Measurements from ENCODE around the gene TMEM9.

TMEM9 gene

DNA sequence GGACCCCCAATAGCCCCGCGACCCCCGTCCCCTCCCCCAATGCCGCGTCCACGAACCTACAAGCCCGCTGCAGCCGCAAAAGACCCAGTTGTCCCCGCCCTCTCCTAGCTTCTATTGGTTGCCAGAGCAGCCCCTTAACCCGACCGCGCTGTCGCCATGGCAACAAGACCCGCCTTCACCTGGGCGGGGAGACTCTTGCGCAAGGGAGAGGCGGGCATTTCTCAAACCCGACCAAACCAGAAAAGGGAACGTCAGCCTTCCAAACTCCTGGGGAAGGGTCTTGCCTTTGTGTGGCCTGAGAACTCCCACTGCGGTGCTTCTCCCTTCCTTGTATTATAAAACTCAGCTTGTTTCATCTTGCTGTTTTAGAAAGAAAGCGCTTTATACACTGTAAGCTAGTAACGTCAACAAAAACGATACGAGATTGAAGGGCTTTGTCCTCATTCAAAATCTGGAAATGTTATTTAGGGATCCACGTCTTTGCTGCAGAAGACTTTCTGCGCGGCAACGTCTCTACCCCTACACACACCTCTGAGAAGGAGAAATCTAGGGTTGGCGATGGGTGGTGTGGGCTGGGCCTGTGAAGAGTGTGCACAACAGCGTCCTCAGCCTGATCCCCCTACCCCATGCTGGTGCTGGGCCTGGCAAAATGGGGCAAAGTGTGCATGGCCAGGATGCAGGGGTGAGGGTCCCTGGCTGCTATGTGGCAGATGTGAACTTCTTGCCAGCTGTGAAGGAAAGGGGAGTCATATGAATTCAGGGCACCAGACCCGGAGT lies at the start of gene TMEM9:
Gene TMEM9 (minus strand): TSS at position 86 of the 777 bp plus-strand sequence. CDS start 551 bp downstream, outside the sequence.
- peak; percentile 93 for DNase-seq

DNA sequence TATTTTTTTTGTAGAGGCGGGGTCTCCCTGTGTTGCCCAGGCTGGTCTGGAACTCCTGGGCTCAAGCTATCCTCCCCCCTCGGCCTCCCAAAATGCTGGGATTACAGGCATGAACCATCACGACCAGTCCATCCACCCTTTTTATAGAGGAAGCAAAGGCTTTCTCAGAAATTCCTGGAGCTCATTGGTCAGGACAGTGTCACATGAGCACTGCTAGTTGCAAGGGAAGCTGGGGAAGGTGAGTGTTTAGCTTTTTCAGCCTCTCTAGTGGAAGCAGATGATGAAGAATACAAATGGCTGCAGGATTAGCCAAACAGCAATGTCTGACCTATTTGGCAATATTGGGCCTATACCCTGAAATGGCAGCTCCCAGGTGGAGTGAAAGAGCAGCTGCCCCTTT lies 44.3 kb upstream of the TMEM9 start:
- DNase-seq = no peak

DNA sequence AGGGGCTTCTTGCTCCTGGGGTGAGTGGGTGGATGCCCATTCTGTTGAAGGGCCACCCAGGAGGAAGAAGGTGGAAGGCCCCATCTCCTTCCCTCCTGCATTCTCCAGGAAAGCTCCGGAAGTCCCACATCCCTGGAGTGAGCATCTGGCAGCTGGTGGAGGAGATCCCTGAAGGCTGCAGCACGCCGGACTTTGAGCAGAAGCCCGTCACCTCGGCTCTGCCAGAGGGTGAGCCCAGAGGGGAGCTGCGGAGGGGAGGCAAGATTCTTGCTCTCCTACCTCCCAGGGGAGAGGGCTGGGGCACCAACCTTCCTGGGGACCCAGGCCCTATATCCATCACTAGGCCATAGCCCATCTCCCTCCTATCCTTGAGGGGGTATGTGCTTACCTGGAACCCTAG lies 39.8 kb upstream of the TMEM9 start:
- DNase-seq = no peak

DNA sequence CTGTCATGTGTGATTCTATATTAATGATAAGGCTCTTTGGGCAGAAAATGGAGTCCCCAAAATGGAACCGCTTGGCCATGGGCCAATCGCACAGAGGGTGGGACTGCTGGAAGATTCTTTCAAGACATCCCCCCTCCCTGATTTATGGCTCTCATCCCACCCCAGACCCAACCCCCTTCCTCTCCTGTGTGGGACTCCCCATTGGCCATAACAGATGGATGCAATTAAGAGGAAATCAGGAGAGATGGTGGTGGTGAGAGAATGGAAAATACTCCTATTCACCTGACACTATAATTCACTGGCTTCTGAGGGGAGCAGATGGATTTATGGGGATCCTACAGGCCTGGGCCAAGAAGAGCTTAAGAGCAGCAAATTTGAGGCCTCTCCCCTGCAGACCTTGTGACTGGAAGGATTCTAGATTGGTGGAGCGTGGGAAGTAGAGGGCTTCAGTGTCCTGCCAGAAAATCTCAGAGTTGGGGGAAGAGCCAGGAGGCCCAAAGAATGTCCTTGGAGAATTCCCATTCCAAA lies 38.1 kb upstream of the TMEM9 start:
- no peak for DNase-seq

DNA sequence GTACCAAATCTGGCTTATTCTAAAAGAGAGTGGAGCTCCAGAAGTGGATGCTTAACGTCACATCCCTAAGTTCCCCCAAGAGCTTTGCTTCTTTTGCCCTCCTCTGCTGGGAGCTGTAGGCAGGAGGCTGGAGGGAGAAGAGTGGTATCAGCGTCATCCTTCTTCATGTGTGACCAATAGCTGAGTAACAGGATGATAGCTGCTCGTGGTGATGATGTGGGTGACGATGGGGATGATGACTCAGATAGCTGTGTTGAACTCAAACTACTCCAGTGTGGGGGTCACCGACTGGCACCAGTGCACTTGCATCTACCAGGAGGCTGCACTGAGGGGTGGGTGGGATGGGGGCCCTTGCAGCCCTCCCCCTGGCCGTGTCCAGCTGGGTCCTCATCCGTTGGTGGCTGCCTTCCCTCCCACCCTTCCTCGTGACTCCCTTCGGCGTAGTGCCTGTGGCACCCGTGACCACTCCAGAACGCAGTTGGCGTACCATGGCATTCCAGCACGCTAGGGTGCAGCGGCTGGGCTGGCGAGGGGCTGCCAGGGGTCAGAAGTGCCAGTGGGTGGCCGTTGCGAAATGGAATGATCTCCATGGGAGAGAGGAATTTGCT lies 37.5 kb upstream of the TMEM9 start:
- peak; percentile 24 for DNase-seq

DNA sequence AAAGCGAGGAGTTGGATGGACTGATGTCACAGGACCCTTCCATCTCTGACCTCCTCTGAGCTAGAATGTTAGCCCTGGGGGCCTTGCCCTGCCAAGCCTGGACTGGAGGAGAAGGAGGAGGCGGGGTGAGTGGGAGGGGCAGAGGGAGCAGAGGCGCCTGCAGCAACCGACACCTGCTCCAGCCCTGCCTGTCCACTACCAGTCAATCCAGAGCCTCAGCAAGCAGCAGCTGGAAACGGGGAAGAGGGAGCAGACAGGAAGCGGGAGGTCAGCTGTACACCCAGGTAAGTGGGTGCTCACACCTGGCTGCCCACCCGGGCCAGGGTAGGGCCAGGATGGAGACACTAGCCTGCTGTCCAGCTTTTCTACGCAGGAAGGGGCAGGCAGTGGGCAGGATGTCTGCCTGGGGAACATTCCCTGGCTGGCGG lies 36.4 kb upstream of the TMEM9 start, which contains the start of gene IGFN1:
Gene IGFN1 (plus strand): TSS at position 201 of the 428 bp plus-strand sequence. CDS start 2,470 bp downstream, outside the sequence.
- DNase-seq = no peak

DNA sequence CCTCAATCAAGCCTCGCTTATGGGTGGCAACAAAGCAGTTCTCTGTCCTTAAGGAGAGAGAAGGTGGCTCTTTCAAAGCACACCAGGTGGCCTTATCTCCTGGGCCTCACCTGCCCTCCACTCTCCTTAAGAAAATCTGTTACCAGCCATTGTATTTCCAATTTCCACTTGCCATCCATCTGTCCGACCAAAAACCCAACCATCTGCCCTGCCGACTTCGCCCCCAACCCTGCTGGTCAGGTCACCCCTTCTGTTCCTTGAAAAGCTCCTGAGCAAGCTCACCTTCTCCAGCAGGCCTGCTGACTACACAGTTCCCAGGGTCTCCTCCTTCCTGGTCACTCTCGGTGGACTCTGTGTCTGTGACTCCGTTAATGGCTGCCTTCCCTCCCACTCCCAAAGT lies 35.7 kb upstream of the TMEM9 start:
- no peak for DNase-seq

DNA sequence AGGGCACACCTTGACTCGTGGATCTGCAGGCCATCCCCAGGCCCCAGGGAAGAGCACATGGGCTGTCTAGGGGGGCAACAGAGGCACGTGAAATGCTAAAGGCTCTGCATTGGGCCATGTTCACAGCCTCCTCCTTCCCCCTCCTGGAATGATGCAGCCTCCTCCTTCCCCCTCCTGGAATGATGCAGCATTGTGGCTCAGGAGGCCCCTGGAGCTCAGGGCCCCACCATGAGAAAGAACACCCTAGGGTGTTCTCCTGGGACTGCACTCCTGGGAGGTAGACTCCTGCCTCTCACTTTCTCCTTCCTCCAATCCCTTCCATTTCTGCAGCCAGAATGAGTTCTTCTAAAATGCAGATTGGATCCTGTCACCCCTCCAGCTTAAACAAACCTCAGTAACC lies 34.8 kb upstream of the TMEM9 start:
- DNase-seq = no peak

DNA sequence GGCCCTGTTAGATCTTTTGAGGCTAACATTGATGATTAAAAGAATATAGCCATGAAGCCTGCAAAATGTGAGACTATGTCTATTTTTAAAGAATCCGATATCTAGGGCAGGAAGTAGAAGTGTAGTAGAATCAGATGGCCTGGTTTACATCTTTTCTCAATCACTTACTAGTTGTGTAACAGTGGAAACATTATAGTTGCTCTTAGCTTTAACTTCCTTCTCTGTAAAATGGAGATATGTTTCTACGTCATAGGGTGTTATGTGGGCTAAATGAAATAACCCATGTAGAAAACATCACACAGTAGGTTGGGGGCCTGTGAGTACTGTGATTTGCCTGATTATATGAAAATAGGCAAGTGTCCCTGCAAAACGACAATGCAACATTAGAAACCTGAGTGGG lies 31.9 kb upstream of the TMEM9 start:
- DNase-seq = no peak

DNA sequence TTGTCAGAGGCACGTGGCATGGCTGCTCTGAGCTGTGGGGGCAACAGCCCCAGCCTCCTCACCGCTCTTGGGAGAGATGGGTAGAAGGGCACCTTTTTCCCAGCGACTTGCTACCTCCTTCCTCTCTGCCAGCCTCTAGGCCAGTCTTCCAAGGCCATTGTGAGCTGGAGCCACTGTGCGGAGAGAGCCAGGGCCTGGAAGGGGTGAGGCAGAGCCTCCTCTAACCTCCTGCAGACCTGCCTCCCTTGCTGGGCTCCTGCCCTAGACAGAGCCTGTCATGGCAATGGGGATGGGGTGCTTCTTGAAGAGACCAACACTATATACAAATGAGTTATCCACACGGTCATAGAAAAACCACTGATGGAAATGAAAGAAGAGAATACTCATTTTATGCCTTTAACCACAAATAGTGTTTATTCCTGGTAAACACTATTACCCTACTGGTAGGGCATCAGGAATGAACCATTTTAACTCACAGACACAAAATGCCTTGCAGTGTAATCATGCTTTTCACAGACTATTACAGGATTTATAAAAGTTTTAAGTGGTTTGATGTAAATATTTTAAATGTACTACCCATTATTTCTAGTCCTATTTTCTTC lies 31.4 kb upstream of the TMEM9 start:
- no peak for DNase-seq

DNA sequence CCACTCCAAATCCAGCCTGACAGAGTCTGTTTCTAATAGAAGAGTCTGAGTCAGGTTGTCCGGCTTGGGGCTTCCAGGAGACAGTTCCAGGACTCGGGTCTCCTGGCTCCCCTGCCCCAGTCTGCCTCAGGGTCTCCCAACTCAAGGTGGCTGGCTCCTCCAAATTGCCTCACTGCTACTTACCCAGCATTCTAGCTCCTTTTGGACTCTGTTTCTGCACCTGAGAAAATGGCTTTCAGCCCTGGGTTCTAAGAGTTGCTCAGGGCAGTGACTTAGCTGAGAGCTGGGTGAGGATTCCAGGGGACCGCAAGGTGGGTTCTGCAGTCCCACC lies 30.8 kb upstream of the TMEM9 start:
- no peak for DNase-seq

DNA sequence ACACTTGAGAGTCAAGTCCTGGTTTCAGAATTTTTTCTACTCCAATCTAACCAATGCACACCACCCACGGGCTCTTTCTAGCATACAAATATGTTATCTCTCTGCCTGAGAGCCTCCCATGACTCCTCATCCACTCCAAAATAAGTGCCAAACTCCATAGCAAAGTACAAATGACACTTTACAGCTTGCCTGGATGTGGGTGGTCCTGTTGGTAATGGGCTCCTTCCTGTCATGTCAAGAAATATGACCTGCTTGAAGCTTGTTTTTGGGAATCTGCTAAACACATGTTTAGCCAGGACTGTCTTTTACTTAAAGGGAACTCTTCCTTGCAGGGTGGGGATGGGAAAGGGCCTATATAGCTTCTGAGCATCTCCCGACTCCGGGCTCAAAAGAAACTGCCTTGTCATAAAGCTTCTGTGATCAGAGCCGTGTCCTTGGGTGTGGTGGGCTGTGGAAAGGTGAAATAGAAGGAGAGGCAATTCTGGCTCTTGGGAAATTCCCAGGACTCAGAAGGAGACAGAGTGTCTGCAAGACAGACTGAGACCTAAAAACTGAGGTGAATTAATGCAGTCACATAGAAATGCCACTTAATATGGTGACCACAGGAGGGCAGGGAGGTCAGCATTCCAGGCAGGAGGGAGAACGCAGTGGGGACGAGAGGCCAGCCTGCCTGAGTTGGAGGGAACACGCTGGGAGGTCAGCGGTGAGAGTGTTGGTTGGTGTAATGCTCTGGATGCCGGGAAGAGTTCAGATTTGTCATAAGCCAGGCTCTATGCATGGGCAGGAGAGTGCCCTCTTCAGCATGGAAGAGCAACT lies 30.2 kb upstream of the TMEM9 start:
- no peak for DNase-seq

DNA sequence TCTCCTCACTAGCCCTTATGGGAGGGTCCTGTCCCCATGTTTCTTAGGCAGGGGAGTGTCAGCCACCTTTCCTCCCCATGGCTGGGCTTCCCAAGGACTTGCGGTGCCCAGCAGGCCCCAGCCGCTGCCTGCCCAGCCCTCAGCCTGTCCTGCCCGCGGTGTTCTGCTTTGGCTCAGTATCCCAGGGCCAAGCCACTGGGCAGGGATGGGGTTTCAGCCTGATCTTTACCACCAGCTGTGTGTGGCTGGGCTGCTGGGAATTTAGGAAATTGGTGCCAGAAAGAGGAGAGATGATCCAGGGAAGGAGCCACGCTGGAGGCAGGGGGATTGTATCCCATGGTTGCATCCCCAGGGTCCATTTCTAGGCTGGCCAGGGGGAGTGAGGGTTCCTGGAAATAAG lies 29.5 kb upstream of the TMEM9 start:
- DNase-seq = no peak

DNA sequence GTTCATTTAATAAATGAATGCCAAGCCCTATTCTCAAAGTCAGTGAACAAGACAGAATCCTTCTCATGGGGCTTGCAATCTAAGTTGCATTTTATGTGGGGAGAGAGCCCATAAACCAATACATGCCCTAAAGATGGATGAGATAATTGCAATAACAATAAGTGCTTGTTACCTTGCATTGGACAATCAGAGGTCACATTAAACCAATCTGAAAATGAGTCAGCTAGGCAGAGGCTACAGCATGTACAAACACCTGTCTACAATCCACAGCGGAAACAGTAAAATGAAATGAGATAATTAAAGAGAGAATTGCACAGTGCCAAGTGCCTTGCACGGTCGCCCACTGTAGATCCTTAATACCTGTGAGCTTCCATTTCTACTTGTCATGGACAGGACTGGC lies 28.9 kb upstream of the TMEM9 start:
- no peak for DNase-seq

DNA sequence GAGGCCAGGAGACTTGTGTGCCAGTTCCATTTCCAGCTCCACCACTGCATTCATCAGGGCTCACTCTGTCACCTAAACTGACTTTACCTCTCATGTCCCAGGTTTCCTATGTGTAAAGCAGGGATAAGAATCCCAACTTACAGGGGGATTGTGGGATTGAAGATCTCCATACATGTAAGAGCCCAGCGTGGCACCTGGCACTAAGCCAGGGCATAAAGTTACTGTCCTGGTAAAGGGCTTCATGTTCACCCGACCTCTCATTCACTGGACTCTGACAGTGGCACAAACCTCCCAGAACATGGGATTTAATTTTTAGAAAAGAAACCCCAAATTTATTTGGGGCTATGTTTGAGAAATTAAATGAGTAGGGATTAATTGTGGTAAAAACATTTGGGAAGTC lies 27.5 kb upstream of the TMEM9 start:
- DNase-seq = no peak

DNA sequence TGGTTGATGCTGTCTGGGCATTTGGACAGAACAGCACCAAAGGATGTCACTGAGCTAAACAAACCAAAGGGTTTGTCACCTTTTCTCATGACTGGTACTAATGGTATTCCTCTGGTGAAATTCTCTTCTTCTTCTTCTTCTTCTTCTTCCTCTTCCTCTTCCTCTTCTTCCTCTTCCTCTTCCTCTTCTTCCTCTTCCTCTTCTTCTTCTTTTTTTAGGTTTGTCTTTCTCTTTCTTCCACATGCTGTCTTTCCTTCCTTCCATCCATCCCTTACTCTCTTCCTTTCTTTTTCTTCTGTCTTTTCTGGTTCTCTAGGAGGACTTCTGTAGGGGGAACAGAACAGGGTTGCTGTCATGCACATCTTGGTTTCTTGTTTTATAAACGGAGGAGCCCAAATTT lies 27.0 kb upstream of the TMEM9 start:
- no peak for DNase-seq

DNA sequence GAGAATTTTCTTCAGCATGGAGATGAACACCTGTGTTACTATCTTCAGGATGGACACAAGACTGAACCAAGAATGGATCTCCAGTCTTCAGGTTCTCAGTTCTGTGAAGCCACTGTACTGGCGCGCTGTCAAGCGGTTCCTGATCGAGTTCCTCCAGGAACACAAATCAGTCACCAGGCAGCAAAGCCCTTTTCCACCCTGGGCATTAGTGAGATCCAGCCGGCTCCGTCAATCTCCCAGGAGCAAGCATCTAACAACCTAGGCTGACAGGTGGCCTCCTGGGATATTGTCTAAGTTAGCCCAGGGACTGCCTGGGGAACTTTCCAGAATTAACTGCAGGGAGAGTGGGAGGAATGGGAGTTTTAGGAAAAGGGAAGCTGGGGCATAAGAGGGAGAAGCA lies 26.6 kb upstream of the TMEM9 start:
- DNase-seq = no peak

DNA sequence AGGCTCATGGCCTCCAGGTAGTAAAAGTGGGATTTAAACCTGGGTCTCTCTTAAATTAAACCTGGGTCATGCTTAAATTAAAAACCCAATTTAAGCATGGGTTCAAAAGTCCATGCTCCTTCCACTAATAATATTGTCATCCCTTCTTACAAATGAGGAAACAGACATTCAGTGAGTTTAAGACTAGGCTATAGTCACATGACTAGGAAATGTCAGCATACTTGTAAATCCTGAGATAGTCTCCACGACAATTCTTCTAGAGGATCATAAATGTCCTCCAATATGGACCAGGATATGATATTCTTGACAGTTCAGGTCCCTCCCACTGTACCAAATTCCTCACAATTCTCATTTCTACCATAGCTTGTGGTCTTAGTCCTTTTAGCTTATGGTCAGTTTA lies 25.9 kb upstream of the TMEM9 start:
- DNase-seq = no peak

DNA sequence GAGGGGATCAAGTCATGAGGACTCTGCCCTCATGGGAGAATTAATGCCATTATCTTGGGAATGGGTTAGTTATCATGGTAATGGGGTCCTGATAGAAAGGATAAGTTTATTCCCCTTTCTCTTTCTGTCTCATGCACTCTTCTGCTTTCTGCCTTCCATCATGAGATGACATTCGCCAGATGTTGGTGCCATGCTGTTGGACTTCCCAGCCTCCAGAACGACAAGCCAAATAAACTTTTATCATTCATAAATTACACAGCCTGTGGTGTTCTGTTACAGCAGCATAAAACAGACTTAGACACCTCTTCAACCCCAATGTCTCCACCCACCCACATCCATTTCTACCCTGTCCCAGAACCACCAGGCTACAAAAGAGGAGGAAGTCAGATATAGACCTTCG lies 24.4 kb upstream of the TMEM9 start:
- DNase-seq = no peak

DNA sequence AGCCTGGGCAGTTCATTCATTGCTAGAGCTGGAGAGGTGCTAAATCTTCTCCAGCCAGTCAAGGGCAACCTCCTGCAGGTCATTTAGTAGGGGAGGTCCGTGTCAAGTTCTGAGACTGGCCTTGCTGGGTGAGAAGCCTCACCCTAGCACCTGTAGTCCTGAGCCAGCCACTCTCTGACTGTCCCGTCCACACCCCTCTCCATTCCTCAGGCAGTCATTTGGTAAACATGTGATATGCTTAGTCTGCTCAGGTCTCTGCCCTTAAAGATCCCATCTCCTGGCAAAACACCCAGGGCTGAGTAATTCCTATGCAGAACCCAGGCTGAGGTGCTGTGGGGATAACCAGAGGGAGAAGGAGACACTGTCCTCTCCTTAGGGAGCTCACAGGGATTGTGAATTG lies 22.7 kb upstream of the TMEM9 start:
- DNase-seq = no peak

DNA sequence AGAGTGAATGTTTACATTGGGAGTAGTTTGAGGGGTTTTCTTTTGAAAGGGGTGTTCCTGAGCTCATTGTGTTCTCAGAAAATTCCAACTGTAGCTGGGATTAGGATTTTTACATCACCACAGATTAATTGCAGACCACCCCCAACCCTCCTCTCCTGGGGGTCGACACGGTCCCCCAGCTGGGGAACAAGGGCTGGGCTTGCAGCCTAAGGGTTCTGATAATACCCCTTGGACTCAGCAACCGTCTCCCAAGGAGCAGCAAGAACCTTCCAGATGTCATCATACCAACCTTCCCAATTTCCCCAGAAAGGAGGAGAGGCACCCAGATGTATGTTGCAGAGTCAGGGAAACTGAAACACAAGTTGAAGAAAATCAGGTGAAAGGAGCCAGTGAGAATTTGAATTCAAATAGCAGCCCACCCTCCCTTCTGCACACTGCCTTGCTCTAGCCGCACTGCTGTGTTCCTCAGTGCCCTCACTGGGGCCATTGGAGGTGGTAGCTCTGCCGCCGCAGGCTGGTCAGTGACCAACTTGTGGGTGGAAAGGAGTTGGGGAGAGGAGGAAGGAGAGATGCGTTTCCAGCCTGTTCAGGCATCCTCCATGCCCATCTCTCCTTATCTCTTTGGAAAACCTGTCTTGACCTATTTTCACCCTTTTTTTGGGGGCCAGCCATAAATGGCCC lies 21.7 kb upstream of the TMEM9 start:
- DNase-seq = no peak

DNA sequence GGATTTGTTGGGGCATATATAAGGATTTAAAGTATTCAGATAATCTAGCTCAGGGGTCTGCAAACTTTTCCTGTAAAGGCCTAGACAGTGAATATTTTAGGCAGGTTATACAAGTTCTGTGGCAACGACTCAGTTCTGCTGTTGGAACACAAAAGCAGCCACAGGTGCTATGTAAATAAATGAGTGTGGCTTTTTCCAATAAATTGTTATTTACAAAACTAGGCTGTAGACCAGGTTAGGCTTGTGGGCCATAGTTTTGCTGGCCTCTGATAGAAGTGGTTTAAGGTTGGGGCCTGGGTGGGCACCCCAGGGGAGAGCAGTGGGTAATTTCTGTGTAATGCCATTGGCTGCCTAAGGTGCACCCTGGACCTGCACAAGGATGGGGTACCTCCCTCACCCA lies 19.5 kb upstream of the TMEM9 start:
- no peak for DNase-seq
